DMS153 treated with DMSO at 0.1 percent for 48 hours (cell line): ENCODE data around the gene FGGY.
"Not testable (repeated sequence)": the region's sequence is repeated elsewhere in the genome, so short reads cannot be mapped to it uniquely, and the experiment has no call there.

Experiments
- DNase-seq: peaks from one replicate; lab custom pipeline; 2025; ENCODE audit not compliant: unreplicated experiment; lab: John Stamatoyannopoulos, UW

Gene FGGY

DNA sequence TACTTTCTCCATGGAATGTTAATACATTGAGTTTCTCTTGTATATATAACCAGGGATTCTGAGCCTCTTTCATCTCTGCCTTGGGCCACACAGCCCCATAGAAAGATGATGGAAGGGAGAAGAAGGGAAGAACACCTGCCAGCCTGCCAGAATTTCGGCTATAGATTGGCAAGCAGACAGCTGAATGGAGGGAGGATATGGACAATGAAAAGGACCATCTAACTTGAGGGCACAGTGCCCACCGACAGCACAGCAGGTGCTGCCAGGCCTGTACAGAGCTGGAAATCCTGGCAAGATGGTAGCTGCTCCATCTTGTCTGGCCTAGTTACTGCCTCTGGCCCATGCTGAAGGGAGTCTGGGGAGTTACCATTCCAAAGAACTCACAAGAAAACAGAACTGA lies 244.3 kb downstream of the FGGY start:
- no peak for DNase-seq

DNA sequence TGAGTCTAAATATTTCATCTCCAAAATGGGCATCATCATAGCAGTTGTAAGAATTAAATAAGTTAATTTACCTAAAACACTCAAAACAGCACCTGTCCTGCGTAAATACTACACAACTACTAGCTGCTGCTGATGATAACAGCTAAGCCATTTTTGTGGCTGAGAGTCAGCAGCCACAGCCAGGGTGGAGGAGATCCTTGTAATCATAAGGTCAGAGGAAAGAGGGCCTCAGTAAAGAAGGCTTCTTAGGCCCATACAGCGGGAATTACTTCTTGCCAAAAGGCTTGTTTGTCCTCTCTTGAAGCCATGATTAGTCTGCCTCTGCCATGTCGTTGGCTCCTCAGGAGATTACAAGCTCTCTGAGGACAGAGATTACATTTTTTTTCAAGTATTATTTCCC lies 245.0 kb downstream of the FGGY start:
- DNase-seq, result no peak

DNA sequence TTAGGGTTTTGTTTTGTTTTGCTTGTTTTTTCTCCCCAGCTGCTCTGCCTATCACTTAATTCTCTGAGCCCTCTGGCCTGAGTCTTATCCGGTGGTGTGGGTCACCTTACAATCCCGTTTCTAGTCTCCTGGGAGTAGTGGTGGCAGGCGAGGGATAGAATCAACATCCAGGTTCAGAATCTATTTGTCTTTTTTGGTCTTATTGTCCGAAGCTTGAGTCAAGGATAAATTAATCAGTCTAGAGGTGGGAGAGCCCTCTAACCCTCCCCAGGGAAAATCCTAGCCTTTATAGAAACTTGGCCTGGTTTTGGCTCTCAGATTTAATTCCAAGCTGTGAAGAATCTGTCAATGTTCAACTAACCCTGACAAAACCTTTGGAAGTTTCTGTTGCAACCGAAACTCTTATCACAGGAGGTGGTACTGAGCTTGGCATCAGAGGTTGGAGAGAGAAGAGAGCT lies 246.3 kb downstream of the FGGY start:
- peak; percentile 25 for DNase-seq

DNA sequence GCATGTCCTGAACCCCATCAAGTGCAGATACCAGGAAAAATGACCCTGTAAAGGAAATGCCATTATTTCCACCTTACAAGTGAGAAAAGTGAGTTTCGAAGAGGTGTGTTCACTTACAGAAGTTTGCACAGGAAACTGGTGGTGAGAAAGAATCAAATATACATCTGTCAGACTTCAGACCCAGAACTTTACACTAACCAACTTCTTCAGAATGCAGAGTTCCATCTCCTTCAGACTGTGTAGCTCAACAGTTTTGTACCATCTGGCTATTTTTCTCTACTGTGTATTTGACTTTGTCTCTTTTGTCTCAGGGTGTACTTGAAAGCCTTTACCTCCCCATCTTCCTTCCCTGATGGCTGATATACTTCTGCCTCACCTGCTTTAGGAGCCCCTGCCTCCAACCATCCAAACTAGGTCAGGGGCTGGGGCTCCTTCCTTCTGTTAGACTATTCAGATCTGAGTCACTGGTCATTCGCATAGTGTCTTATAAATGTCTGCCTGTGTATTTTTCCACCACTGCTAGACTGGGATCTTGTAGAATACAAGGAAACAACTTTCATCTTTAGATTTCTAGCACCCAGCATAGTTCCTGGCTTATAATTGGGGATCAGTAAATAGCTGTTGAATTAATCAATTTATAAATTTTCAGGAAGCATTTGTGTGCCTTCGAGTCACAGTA lies 247.9 kb downstream of the FGGY start:
- no peak for DNase-seq

DNA sequence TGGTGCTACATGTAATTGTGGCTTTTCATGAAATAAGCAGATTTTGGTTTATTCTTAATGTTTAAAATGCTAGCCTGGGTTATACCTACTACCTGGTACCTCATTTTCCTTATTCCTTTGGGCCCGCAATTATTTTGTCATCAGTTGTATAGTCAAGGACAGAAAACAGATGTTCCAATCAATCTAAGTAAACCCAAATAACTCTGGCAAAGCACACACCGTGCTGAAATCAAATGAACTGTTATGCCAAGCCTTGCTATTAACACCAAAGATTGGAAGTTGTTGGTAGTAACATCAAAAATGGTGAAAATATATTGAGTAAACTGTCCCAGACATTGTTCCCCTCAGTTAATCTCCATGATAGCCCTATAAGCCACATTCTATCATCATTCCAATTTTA lies 248.9 kb downstream of the FGGY start:
- no peak for DNase-seq

DNA sequence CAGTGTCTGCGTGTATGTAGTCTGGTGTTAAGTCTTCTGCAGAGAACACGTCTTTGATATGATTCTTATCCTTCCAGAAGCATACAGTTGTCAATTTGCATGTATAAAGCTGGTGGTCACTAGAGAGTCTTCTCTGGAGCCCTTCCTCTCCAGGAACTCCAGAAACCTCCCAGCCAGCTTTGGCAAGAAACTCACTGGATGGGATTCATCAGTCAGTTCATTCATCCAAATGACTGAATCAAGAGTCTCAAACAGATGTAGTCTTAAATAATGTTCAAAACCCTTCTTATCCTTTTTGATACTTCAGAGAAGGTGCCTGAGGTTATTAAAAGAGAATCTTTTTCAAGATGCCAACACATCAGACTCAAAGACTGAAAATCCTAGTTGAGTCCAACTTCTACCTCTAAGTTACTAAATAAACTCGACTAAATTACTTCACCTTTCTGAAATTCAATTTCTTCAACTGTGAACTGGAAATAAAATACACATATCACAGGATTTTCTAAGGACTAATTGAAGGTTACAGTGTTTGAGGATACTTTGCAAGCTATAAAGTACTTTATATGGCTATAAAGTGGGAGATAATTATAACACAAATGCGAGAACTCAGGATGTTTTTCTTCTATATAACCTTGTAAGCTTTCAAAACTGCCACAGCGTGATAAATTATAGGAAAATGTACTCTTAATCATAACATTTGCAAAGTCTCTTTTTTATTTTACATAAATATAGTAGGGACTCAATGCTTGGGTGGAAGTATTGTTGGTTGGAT lies 252.4 kb downstream of the FGGY start:
- DNase-seq, result no peak

DNA sequence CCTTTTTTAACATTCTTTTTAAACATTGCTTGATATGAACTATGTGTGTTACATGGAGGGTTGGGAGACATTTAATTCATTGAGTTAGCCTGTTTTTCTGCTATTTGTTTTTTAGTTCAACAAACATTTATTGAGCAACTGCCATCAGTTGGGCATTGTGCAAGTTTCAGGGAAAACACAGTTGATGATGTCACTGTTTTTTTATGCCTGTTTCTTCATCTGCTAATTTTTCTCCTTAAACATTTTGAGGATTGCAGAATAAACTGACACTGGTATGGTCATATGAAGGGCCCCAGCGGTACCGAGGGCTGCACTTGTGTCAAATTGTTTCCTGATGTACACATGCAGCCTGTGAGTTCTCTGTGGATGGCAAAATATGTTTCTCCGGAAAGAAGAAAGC lies 253.0 kb downstream of the FGGY start:
- DNase-seq, result no peak

DNA sequence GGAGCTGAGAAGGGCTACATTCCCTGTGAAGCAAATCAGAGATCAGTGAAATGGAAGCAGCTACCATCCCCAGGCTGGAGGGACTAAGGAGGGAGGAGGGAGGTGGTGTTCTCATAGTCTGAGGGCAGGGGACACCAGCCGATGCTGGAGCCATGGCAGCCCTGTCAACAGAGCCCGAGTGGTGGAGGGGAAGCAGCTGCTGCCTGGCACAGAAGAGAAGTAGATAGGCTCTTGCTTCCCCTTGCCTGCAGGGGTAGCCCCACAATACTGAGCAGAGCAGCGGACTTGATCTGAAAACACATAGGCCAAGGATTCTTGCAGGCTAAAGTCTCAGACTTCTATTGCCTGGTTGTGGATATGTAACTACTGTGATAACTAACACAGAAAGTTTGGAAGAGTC lies 255.1 kb downstream of the FGGY start:
- no peak for DNase-seq

DNA sequence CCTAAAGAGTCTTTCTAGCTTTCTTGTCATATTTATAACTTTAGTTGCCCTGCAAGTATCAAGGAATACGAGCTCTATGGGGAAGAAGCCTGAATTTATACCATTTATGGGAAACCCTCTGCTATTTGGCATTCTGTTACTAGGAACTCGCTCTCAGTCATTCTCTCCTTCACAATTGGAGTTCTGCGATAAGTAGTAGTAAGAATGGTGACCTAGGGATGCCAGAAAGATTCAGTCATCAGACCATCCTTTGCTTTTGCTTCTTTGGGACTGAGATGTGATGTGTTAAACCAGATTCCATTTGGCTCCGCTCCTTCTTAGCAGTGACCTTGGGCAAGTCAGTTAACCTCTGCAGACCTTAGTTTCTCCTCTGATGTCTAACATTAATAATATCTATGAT lies 256.5 kb downstream of the FGGY start:
- DNase-seq, result no peak

DNA sequence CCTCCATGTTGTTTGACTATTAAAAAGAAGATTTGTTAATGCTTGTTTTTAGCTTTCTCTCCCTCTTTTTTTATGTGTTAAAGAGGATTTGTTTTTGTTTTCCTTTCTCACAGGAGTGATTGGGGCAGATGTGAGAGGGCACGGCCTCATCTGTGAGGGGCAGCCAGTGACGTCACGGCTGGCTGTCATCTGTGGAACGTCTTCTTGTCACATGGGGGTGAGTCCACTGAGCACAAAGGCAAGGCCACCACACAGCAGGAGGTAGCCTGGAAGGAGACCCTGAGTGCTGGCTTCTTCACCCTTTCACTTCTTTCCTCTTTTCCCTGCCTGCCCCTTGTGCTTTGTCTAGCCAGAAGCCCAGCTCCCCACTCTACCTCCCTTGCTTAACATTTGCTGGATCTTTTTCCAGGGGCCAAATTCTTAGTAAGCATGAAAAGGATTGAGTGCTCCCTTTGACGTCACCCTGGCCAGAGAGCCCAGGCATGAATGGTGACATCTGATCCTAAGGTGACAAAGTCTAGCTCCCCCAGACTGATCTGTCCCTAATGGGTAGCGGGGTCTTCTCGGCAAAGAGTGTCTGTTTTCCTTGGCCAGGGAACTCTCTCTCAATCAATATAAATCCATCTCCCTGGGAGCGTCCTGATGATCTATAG lies 257.2 kb downstream of the FGGY start:
- no peak for DNase-seq

DNA sequence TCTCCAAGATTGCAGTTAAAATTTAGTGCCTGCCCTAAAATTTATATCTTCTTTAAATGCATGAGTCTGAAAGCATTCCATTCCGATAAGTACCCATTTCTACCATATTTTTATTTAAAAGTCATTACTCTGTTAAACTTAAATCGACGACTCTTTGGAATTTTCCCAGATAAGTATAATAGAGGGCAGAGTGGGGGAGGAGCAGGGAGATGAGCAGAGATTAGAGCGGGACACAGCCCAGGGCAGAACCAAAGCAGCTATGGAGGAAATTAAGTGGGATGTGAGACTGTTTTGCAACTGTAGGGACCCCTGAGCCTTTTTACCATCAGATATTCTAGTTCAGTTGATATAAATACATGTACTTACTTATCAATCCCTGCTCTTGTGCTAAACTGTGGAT lies 257.9 kb downstream of the FGGY start:
- no peak for DNase-seq

DNA sequence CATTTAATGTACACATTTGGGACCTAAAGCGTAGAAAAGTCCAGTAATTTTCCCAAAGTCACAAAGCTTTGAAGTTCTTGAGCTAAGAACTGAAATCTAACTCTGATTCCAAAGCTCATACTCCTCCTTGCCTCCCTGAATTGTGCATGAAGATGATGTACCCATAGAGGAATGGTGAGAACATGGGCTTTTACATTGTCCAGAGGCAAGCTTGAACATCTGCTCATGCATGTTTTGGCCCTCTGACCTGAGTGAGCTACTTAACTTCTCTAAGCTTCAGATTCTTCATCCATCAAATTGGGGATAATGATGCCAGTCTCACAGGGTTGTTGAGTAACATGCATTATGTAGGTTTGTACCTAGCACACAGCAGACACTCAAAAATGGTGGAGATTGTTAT lies 259.5 kb downstream of the FGGY start:
- DNase-seq, result no peak

DNA sequence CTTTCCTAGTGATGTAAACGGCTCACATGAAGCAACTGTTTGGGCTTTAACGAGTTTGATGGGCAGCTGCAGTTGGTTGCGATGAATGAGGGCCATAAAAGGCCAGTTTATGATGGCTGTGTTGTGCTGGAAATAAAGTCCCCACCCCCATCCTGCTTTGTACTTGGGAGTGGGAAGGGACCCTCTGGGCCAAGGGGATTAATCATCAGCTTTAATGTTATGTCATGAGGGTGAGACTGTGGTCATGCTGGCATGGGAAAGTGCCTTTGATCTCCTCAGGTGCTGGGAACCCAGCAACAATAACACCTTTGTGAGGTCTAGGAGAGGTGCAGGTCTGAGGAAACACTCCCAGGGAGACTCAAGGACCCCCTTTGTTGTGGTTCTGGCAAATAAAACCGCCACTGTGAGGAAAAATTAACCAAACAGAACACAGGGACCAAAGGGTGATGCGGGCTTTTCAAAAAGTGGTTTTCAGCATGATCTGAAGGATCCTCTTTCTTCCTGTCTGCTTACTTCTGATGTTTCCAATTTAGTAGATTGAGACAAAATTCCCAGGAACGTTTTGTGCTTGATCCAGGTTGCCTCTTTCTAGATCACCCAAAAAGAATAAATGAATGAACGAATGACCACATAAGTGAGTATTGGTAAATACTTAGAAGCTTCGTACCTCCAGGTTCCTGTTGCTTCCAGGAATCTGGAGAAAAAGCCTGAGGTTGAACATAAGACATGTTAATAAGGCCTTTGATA lies 260.1 kb downstream of the FGGY start:
- DNase-seq, result no peak

DNA sequence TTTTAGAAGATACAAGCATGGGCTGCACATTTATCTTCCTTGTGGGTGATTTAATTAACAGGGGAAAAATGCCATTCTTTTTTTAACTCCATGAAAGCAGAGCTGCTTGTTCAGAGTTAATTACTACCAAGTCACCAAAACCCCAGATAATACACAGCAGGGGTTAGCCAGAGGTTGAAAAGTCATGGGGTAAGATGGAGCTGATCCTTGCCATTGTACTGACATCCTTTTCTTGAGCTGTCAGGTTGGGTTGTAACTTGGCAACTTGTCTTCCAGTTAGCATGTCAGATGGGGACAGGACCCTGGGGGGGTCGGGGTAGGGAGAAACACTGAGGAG lies 260.6 kb downstream of the FGGY start:
- no peak for DNase-seq

DNA sequence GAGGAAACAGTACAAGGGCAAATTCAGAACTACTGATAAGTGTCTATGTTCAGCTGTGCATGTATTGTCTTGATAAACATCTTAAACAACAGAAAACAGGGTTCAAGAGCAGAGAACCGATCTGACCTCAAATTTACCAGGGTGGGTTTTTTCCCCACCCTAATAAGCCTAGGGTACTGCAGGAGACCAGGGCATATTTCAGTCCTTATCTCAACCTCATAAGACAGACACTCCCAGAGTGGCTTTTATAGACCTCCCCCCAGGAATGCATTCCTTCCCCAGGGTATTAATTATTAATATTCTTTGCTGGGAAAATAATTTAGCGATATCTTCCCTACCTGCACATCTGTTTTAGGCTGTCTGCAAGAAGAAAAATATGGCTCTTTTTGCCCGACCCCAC lies 261.7 kb downstream of the FGGY start:
- not testable (repeated sequence) for DNase-seq

DNA sequence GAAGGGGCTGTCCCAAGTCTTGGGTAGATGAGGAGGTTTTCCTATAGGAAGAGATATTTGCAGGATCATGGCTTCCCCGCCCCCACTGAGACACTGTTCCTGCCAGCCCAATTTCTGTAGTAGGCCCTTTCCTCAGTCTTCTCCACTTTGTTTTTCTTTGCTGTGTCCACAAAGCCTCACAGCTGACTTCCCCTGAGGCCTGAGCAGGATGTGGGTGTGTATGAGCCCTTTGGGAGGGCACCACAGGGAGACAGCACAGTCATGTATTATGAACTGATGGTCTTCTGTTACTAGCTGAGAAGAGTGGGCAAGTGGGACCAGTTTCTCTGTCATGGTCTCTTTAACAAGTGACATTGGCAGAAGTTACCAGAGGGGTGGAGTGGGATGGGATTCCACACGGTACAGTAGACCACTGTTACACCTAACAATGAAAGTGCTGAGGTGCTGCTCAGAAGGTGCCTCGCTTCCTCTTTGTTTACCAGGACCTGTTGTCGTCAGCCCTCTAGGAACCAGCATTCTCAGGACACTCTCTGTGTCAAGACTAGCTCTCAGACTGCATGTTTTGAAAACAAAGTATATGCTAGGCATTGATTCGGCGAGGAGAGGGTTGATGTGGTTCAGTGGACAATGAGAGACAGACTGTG lies 264.0 kb downstream of the FGGY start:
- DNase-seq, result no peak

DNA sequence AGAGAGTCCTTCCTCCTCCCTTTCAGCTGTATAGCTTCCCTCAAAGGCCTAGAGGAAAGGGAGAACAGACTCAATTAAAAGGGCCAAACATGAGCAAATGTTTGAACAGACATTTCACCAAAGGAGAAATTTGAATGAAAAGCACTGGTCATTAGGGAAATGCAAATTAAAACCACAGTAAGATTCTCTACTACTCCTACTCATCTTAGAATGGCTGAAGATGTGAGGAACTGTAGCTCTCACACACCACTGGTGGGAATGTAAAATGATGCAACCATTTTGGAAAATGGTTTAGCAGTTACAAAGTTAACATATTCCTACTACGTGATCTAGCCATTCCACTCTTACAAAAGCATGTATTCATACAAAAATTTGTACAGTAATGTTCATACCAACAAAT lies 264.9 kb downstream of the FGGY start:
- no peak for DNase-seq

DNA sequence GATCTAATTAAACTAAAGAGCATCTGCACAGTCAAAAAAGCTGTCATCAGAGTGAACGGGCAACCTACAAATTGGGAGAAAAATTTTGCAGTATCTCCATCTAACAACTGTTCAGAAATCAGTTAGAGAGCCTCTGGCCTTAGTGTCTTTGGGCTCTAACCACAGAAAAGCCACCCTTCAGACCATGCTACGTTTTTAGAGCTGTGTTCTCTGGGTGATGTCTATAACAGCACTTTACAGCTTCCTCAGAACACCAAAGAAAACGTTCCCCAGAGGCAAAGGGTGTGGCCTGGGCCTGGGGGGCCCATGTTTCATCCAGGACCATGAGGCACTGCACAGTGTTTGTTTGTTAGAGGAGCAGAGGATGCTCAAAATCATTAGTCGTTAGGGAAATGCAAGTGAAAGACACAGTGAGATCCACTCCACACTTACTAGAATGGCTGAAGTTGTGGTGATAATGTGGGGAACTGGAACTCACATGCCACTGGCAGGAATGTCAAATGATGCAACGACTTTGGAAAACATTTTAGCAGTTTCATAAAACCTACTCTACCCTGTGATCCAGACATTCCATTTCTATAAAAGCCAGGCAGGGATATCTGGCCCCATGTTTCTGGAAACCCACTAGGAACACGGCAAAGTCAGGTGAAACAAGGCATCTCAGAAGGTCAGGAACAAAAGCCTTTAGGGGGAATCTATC lies 267.4 kb downstream of the FGGY start:
- no peak for DNase-seq

DNA sequence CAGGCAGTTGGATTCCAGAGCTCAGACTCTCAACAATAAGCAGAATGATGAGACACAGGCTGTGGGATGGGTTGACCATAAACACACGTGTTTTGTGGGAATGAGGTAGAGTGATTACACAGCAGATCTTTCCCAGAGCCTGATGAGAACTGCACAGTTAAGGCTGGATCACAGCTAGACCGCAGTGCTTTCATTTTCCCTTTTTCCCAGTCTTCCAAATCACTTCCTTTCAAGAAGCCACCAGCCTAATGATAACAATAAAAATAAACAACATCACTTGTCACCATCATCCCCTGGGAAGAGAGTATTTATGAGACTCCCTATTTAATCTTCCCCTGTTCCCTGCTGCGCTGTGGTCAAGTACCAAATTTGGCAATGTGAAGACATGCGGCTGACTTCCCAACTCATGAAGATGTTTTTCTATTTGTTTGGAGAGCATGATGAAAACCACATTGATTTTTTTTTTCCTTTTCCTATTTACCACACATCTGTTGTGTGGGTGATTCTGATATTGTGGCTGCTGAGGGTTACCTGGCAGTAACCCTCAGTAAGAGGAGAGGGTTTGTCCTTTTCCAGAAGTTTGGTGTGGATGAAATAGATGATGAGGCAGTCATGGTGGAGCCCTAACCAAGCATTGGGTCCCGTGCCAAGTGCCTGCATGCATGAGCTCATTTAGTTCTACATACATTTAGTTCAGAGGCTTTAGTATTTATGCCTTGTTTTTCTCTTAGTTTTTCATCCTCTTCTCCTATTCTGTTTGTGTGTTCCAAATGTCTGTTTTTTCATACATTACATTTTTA lies 268.9 kb downstream of the FGGY start:
- DNase-seq, result no peak
